Neural progenitor cell (in vitro differentiated cells): ENCODE measurements around the gene SHBG.

ENCODE experiments used
- CTCF ChIP-seq: fragments of 200-600 bp; sonication (generic); IDR thresholded peaks from 2 replicates; pipeline ENCODE4 v1.5.1; 2017; ENCODE audit warnings: antibody characterized with exemption, mild to moderate bottlenecking
- EZH2 ChIP-seq: fragments of 200-600 bp; sonication (generic); IDR thresholded peaks from 2 replicates; pipeline ENCODE4 v1.6.1; 2017; ENCODE audit warnings: antibody characterized with exemption, mild to moderate bottlenecking, moderate library complexity
- EZH2phosphoT487 ChIP-seq: fragments of 200-600 bp; sonication (generic); IDR thresholded peaks from 2 replicates; pipeline ENCODE4 v1.6.1; 2017; ENCODE audit warnings: antibody characterized with exemption

GRCh38 chr17:7644775-7645174, 14.8 kb downstream of the SHBG start:
- TF ChIP-seq CTCF: no peak
- no peak for TF ChIP-seq EZH2
- TF ChIP-seq EZH2phosphoT487: no peak
